ENCODE data around the gene ELMO1. TPM values are rescaled to one million over a fixed set of nuclear protein-coding genes. Genes with fewer than 3 reads are reported as not detected.
"Not testable (repeated sequence)": the region's sequence is repeated elsewhere in the genome, so short reads cannot be mapped to it uniquely, and the experiment has no call there.

ELMO1 gene
- total and polyA plus RNA-seq, 5 experiments from 2014 or later: 26.9 to 120 (median 58.4) TPM

GRCh38 chr7:37153376-37153775, 295.3 kb downstream of the ELMO1 start:
- no peak overlapping the region for H3K27ac Mint-ChIP-seq
- ATAC-seq (no peak), DNase-seq (no peak)
- H3K27me3 Mint-ChIP-seq: no peaks in the 10 kb centered on the region
- H3K36me3 Mint-ChIP-seq: peaks cover 33 to 54% (median 50%) of the 10 kb centered on the region in 3 donors
- peaks cover 0 to 14% (median 4%) of the 10 kb centered on the region in 4 donors for H3K4me1 Mint-ChIP-seq
- POLR2A ChIA-PET: no interaction called here
- H3K4me3 Mint-ChIP-seq: no peak overlapping the region
- H3K9me3 Mint-ChIP-seq: peaks cover 0 to 39% (median 15%) of the 10 kb centered on the region in 9 donors

DNA sequence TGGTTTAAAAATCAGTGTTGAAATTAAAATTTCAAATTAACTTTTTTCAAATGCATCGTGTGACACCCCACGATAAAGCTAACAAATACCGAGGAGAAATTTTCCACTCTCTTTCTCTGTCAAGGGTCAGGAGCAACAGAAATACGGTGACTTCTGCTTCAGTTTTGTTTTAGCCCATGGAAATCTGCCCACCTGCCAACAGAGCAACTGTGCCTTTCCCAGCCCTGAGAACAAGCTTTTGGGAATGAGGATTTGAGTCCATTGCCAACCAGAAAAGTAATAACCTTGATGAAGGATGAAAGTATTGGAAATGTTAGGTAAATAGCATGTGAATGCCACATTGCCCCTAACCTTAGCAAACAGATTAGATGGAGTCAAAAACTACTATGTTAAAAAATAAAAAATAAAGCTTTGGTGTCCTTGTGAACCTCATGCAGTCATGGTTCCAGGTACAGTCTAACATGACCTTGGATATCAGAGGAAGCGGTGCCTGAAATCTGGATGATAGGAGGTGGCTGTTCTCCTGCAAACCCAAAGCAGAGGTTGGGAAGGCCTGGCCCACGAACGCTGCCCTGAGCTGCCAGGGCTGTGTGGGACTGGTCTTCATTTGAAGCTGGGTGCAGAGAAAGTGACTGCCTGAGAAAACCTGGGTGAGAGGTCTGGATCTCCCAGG, 296.8 kb downstream of the ELMO1 start:
- DNase-seq: no peak
- Mint-ChIP-seq H3K27ac (no peak overlapping the region), H3K36me3 (peaks cover 33 to 62% (median 49%) of the 10 kb centered on the region in 3 donors), H3K4me3 (no peak overlapping the region), H3K9me3 (peaks cover 0 to 28% (median 15%) of the 10 kb centered on the region in 9 donors), H3K27me3 (no peaks in the 10 kb centered on the region), H3K4me1 (peaks cover 0 to 20% (median 8%) of the 10 kb centered on the region in 4 donors)
- POLR2A ChIA-PET: interaction anchor here (0.7 kb wide), 1 partner anchor 432 kb away, joined by 5 read pairs; no protein-coding TSS in a partner anchor
- no peak for ATAC-seq

DNA sequence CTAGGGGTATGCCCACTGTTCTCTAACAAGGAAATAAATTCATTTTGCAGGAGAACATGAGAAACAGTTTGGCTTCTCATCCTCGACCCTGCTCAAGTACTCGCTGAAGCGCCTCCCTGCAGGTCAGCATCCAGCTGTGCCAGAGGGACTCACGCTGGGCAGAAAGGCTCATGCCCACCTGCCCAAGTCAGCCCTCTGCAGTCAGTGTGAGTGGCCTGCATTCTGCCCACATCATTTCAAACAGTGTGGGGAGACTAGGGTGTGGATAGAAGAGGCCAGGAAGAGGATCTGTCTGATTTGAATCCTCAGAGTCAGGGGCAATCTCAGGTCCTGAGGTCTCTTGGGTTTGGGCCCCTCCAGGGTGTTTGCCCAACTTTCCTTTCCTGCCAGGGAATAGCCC, 297.8 kb downstream of the ELMO1 start:
- DNase-seq (no peak), ATAC-seq (no peak)
- POLR2A ChIA-PET: no interaction called here
- Mint-ChIP-seq H3K36me3 (peaks cover 27 to 55% (median 42%) of the 10 kb centered on the region in 3 donors), H3K27ac (peak overlapping the region in 1 of 10 donors; percentile 11), H3K4me1 (peaks cover 0 to 18% (median 6%) of the 10 kb centered on the region in 4 donors), H3K27me3 (no peaks in the 10 kb centered on the region), H3K4me3 (no peak overlapping the region), H3K9me3 (peaks cover 0 to 17% (median 8%) of the 10 kb centered on the region in 9 donors)

DNA sequence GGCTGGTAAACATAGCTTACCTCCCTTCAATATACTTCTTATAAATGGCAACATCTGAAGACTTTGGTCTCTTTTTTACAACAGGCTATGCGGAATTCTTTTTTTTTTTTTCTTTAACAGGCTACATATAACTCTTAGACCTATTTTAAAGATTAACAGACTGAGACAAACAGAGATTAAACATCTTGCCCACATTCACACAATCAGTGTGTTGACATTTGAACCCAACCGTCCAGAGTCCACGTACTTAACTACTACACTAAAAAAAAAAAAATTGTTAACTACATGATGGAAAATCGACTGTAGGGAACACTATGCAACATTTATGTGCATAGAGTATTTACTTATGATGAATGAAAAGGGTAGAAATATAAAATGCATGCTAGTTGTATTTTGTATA, 298.5 kb downstream of the ELMO1 start:
- Mint-ChIP-seq H3K27me3 (no peaks in the 10 kb centered on the region), H3K36me3 (peaks cover 20 to 50% (median 40%) of the 10 kb centered on the region in 3 donors), H3K27ac (peak overlapping the region in 1 of 10 donors; percentile 20), H3K4me3 (no peak overlapping the region), H3K9me3 (peaks cover 0 to 11% (median 3%) of the 10 kb centered on the region in 9 donors), H3K4me1 (peaks cover 0 to 13% (median 6%) of the 10 kb centered on the region in 4 donors)
- ATAC-seq: no peak
- POLR2A ChIA-PET: no interaction called here
- no peak for DNase-seq

GRCh38 chr7:37149773-37150124, 298.9 kb downstream of the ELMO1 start:
- Mint-ChIP-seq H3K9me3 (peaks cover 0 to 7% (median 0%) of the 10 kb centered on the region in 9 donors), H3K27ac (peak overlapping the region in 2 of 10 donors; percentile 20 to 28), H3K36me3 (peaks cover 18 to 46% (median 36%) of the 10 kb centered on the region in 3 donors), H3K27me3 (no peaks in the 10 kb centered on the region), H3K4me3 (no peak overlapping the region), H3K4me1 (peaks cover 0 to 13% (median 6%) of the 10 kb centered on the region in 4 donors)
- DNase-seq (no peak), ATAC-seq (no peak)
- POLR2A ChIA-PET: no interaction called here

DNA sequence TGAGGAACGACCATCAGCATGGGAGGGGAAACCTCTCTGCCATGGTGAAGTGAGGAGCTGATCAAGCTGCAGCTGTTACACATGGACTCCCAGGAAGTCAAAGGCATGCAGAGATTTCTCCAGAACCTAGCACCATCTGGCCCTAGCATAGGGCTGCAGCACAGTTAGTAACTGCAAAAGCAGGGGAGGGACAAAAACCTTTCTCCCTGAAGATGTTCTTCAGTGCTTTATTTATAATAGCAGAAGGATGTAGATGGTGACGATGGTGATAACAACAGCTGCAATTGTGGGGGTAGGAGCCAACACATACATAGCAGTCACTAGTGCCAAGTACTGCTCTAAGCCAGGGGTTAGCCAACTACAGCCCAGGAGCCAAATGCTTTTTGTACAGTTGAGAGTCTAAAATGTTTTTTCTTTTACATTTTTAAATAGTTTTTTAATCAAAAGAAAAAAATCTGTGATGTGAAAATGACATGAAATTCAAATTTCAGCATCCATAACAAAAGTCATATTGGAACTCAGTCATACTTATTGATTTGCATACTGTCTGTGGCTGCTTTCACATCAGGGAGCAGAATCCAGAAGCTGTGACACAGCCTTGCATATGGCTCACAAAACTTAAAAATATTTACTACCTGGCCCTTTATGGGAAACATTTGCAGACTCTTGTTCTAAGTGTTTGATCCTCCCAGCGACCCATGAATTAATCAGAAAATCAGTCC, 299.5 kb downstream of the ELMO1 start:
- H3K4me3 Mint-ChIP-seq: no peak overlapping the region
- peaks cover 0 to 3% (median 0%) of the 10 kb centered on the region in 9 donors for H3K9me3 Mint-ChIP-seq
- no peaks in the 10 kb centered on the region for H3K27me3 Mint-ChIP-seq
- peak overlapping the region in 1 of 10 donors; percentile 28 for H3K27ac Mint-ChIP-seq
- POLR2A ChIA-PET: no interaction called here
- peaks cover 0 to 8% (median 6%) of the 10 kb centered on the region in 4 donors for H3K4me1 Mint-ChIP-seq
- H3K36me3 Mint-ChIP-seq: peaks cover 15 to 46% (median 31%) of the 10 kb centered on the region in 3 donors
- ATAC-seq (no peak), DNase-seq (no peak)

GRCh38 chr7:37145682-37146081, 303.0 kb downstream of the ELMO1 start:
- peaks cover 0 to 10% (median 8%) of the 10 kb centered on the region in 4 donors for H3K4me1 Mint-ChIP-seq

DNA sequence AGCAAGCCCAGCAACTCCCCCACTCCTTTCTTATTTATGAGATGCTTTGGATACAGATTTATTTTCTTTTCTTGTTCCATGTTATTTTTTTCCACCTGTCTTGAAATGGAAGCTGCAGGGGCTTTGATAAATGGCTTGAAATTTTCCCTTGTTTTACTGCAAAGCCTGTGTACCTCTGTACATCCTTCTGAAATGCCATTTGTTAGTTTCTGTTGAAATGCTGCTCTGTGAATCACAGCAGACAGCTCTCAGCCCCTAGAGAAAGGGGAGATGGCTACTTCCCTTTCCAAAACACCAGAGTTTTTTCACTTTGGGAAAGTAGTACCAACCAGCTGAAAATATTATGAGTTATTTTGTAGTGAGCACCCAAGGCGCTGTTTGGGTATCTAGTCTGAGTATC, 304.2 kb downstream of the ELMO1 start:
- Mint-ChIP-seq H3K27ac (peak overlapping the region in 1 of 10 donors; percentile 2), H3K4me1 (peaks cover 0 to 9% (median 7%) of the 10 kb centered on the region in 4 donors), H3K4me3 (no peak overlapping the region), H3K9me3 (peaks cover 9 to 34% (median 23%) of the 10 kb centered on the region in 9 donors), H3K27me3 (no peaks in the 10 kb centered on the region), H3K36me3 (peaks cover 34 to 55% (median 36%) of the 10 kb centered on the region in 3 donors)
- POLR2A ChIA-PET: no interaction called here
- no peak for ATAC-seq
- no peak for DNase-seq

More at GRCh38 chr7:37145682-37146081, 303.0 kb downstream of the ELMO1 start:
- DNase-seq: no peak
- ATAC-seq: no peak
- Mint-ChIP-seq H3K4me3 (no peak overlapping the region), H3K36me3 (peaks cover 28 to 44% (median 28%) of the 10 kb centered on the region in 3 donors), H3K27me3 (no peaks in the 10 kb centered on the region), H3K27ac (no peak overlapping the region), H3K9me3 (peaks cover 3 to 21% (median 11%) of the 10 kb centered on the region in 9 donors)
- POLR2A ChIA-PET: no interaction called here

GRCh38 chr7:37142958-37143357, 305.7 kb downstream of the ELMO1 start:
- peaks cover 41 to 67% (median 45%) of the 10 kb centered on the region in 3 donors for H3K36me3 Mint-ChIP-seq
- no peak overlapping the region for H3K27ac Mint-ChIP-seq
- DNase-seq (no peak), ATAC-seq (no peak)
- H3K27me3 Mint-ChIP-seq: no peaks in the 10 kb centered on the region
- POLR2A ChIA-PET: no interaction called here
- peaks cover 0 to 11% (median 7%) of the 10 kb centered on the region in 4 donors for H3K4me1 Mint-ChIP-seq
- no peak overlapping the region for H3K4me3 Mint-ChIP-seq
- H3K9me3 Mint-ChIP-seq: peaks cover 12 to 48% (median 33%) of the 10 kb centered on the region in 9 donors

- POLR2A ChIA-PET: no interaction called here
- Mint-ChIP-seq H3K4me1 (peaks cover 2 to 11% (median 5%) of the 10 kb centered on the region in 4 donors), H3K9me3 (peaks cover 12 to 56% (median 35%) of the 10 kb centered on the region in 9 donors)
These were observed 306.9 kb downstream of the ELMO1 start for GRCh38 chr7:37141742-37142141.

GRCh38 chr7:37133902-37134301, 314.8 kb downstream of the ELMO1 start:
- peaks cover 13 to 28% (median 23%) of the 10 kb centered on the region in 4 donors for H3K4me1 Mint-ChIP-seq
- ATAC-seq, DNase-seq, H3K4me3 Mint-ChIP-seq, H3K27me3 Mint-ChIP-seq, POLR2A ChIA-PET: not testable (repeated sequence)
- H3K36me3 Mint-ChIP-seq: peaks cover 48 to 75% (median 66%) of the 10 kb centered on the region in 3 donors
- peak overlapping the region in 2 of 10 donors; percentile 3 to 48 for H3K27ac Mint-ChIP-seq
- H3K9me3 Mint-ChIP-seq: peaks cover 3 to 27% (median 12%) of the 10 kb centered on the region in 9 donors

More at GRCh38 chr7:37141742-37142141, 306.9 kb downstream of the ELMO1 start:
- H3K27ac Mint-ChIP-seq: peak overlapping the region in 3 of 10 donors; percentile 6 to 31 (median 27)
- no peak overlapping the region for H3K4me3 Mint-ChIP-seq
- peaks cover 42 to 67% (median 47%) of the 10 kb centered on the region in 3 donors for H3K36me3 Mint-ChIP-seq
- DNase-seq (no peak), ATAC-seq (no peak)
- no peaks in the 10 kb centered on the region for H3K27me3 Mint-ChIP-seq

DNA sequence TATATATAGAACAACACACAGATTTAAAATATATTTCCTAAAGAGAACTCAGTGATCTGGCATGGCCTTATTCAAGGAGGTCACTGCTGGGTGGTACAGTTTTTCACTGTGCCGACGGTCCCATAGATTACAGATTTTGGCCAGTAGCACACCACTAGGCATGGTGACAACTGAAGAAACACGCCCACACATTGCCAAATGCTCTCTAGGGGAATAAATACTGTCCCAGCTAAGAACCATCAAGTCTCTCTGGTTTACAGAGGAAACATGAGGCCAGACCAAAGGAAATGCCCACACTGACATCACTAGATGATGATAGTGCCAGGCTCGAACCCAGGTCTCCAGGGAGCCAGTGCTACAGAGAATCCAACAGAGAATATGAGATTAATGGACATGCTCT, 316.8 kb downstream of the ELMO1 start:
- Mint-ChIP-seq H3K4me1 (peaks cover 6 to 32% (median 23%) of the 10 kb centered on the region in 4 donors), H3K4me3 (no peak overlapping the region), H3K27ac (peak overlapping the region in 2 of 10 donors; percentile 1 to 46), H3K27me3 (no peaks in the 10 kb centered on the region), H3K36me3 (peaks cover 51 to 82% (median 68%) of the 10 kb centered on the region in 3 donors), H3K9me3 (peaks cover 0 to 15% (median 2%) of the 10 kb centered on the region in 9 donors)
- ATAC-seq (no peak), DNase-seq (no peak)
- POLR2A ChIA-PET: no interaction called here

GRCh38 chr7:37129035-37129425, 319.6 kb downstream of the ELMO1 start:
- ATAC-seq: no peak

More at GRCh38 chr7:37129035-37129425, 319.6 kb downstream of the ELMO1 start:
- Mint-ChIP-seq H3K4me3 (no peak overlapping the region), H3K27me3 (no peaks in the 10 kb centered on the region), H3K36me3 (peaks cover 47 to 81% (median 72%) of the 10 kb centered on the region in 3 donors), H3K4me1 (peaks cover 5 to 23% (median 18%) of the 10 kb centered on the region in 4 donors), H3K9me3 (peaks cover 0 to 20% (median 2%) of the 10 kb centered on the region in 9 donors), H3K27ac (peak overlapping the region in 2 of 10 donors; percentile 22 to 51)
- DNase-seq: no peak
- POLR2A ChIA-PET: no interaction called here

All from naive thymus-derived CD8-positive, alpha-beta T cell (primary cell).